ENCODE results near the gene KCTD10.

KCTD10 gene

GRCh38 chr12:109494348-109494881 is 17.3 kb upstream of the KCTD10 start:
- no peak overlapping the region for H3K27ac ChIP-seq
- no peak for TF ChIP-seq ZFX (IDR thresholded peaks at IDR 0.05)
- TF ChIP-seq, protein P1, sequence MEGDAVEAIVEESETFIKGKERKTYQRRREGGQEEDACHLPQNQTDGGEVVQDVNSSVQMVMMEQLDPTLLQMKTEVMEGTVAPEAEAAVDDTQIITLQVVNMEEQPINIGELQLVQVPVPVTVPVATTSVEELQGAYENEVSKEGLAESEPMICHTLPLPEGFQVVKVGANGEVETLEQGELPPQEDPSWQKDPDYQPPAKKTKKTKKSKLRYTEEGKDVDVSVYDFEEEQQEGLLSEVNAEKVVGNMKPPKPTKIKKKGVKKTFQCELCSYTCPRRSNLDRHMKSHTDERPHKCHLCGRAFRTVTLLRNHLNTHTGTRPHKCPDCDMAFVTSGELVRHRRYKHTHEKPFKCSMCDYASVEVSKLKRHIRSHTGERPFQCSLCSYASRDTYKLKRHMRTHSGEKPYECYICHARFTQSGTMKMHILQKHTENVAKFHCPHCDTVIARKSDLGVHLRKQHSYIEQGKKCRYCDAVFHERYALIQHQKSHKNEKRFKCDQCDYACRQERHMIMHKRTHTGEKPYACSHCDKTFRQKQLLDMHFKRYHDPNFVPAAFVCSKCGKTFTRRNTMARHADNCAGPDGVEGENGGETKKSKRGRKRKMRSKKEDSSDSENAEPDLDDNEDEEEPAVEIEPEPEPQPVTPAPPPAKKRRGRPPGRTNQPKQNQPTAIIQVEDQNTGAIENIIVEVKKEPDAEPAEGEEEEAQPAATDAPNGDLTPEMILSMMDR (conservative IDR thresholded peaks at IDR 0.05): no peak

- no peak overlapping the region for H3K27ac ChIP-seq
- TF ChIP-seq, protein P1 (conservative IDR thresholded peaks at IDR 0.05): no peak
- TF ChIP-seq ZFX (IDR thresholded peaks at IDR 0.05): no peak
Observed at GRCh38 chr12:109493938-109494337, 16.8 kb upstream of the KCTD10 start.

DNA sequence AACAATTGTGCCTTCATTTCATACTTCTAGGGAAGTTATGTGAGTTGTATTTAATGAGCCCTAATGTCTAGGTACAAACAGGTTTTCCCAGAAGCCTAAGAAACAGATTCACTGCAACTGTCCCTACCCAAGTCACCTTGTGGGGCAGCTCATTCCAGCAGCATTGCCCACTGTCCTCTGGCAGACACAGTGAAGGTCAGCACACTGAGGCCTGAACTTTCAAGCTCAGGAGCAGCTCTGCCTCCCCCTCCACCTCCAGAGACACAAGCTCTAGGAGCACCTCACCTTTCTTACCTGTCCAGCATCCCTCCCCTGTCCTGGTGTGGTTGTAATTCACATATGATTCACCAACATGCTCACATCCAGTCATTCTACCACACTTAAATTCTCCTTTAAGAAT is 16.0 kb upstream of the KCTD10 start:
- no peak overlapping the region for H3K27ac ChIP-seq
- TF ChIP-seq, protein P1 (conservative IDR thresholded peaks at IDR 0.05): no peak
- TF ChIP-seq ZFX (IDR thresholded peaks at IDR 0.05): no peak

- H3K27ac ChIP-seq: no peak overlapping the region
- TF ChIP-seq, protein P1 (conservative IDR thresholded peaks at IDR 0.05): no peak
Observed at GRCh38 chr12:109492371-109492770, 15.3 kb upstream of the KCTD10 start.

DNA sequence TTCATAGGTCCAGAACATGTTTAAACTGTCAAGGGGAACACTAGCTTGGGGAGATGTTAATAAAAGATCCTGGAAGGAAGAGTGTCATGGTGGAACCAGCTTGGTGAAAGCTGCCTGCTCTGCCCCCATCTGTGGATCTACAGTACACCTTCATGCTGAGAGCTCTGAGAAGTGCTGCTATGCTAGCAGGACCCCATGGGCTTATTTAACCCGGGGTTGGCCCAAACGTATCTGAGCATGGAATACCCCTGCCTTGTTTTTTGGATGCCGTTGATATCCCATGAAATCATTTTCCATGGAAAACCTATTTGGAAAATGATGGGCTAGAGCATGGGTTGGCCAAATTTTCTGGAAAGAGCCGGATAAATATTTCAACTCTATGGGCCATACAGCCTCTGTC is 14.6 kb upstream of the KCTD10 start:
- no peak for TF ChIP-seq ZFX (IDR thresholded peaks at IDR 0.05)
- TF ChIP-seq, protein P1 (conservative IDR thresholded peaks at IDR 0.05): no peak
- no peak overlapping the region for H3K27ac ChIP-seq

DNA sequence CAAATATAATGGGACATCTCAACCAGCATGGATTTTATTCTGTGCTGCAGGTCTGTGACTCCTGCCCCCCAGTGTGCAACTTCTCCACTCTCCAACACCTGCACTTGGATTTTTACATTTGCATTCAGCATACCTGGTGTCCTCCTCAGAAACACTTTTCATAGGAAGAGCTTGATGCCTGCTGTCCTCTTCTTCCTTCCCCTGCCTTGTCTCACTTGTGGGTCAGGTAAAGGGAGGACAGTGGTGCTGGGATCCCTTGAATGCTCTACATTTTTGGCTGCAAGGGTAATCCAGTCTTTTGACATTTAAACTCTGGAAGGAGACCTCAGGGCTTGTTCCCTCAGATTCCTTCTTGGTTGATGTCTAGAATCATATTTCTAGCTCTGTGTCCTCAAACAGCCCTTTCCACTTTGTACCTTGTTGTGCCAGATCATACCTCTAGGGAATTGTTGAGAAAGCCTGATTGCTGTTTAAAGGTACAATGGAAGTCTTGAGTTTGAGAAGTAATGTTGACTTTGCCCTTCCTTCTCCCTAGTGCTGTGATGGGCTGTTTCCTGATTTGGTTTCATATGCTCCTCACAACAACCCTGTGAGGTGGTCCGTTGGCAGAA is 13.0 kb upstream of the KCTD10 start:
- TF ChIP-seq ZFX (IDR thresholded peaks at IDR 0.05): no peak
- TF ChIP-seq, protein P1 (conservative IDR thresholded peaks at IDR 0.05): no peak

GRCh38 chr12:109489016-109489954 is 12.2 kb upstream of the KCTD10 start:
- no peak for TF ChIP-seq ZFX (IDR thresholded peaks at IDR 0.05)
- TF ChIP-seq, protein P1 (conservative IDR thresholded peaks at IDR 0.05): no peak
- no peak overlapping the region for H3K27ac ChIP-seq

More for the DNA sequence above, 13.0 kb upstream of the KCTD10 start:
- H3K27ac ChIP-seq: no peak overlapping the region
